ENCODE measurements around the gene CGREF1.

DNA sequence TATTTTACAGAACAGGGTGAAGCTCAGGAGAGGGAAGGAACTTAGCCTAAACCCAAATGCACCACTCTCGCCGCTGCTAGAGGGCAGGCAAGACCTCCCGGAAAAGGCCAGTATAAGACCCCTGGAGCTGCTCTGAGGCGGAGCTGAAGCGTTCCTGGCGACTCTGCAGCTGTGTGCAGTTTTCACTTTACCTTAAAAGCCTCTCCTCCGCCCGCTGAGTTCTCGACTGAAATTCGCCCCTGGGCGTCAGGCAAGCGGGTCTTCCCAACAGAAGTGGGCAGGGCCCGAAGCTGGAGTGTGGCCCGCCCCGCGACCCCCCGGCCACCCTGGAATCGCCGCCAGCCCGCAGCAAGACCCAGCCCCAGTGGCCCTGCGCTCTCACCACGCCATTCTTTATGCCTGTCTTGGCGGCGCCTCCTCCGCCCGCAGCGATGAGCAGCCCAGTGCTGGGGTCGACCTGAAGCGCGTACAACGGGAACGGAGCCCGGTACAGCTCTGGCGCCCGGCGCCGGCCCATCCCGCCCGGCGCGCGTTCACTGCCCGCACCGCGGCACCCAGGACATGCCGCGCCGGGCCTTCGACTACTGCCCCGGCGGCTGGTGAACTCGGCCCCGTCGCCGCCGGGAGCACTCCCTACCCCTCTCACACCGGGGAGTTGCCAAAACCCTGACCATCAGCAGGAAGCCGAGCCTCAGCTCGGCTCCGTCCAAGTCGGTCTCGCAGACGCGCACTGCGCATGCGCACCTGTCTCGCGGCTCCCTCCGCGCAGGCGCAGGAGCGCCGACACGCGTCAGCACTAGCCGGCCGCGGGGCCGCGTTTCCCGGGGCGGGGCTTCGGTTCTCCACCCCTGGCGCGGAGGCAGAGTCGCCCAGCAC, 15.2 kb upstream of the CGREF1 start, which contains the start of gene PREB:
- TF ChIP-seq, protein P1, sequence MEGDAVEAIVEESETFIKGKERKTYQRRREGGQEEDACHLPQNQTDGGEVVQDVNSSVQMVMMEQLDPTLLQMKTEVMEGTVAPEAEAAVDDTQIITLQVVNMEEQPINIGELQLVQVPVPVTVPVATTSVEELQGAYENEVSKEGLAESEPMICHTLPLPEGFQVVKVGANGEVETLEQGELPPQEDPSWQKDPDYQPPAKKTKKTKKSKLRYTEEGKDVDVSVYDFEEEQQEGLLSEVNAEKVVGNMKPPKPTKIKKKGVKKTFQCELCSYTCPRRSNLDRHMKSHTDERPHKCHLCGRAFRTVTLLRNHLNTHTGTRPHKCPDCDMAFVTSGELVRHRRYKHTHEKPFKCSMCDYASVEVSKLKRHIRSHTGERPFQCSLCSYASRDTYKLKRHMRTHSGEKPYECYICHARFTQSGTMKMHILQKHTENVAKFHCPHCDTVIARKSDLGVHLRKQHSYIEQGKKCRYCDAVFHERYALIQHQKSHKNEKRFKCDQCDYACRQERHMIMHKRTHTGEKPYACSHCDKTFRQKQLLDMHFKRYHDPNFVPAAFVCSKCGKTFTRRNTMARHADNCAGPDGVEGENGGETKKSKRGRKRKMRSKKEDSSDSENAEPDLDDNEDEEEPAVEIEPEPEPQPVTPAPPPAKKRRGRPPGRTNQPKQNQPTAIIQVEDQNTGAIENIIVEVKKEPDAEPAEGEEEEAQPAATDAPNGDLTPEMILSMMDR (IDR thresholded peaks at IDR 0.05 in 2 of 3, conservative IDR thresholded peaks at IDR 0.05 in 1 of 3; ENCODE audit: borderline replicate concordance in 1 of 3, insufficient read depth in 1 of 3, low read depth in 2 of 3, low read length in 2 of 3): peak in 1 of 3 experiments; percentile 21; a peak in 1 of 6 replicates
- TF ChIP-seq POLR2AphosphoS5 (IDR thresholded peaks at IDR 0.05; ENCODE audit: low read depth, low read length) (peak; percentile 96), YY1 (IDR thresholded peaks at IDR 0.05; ENCODE audit: extremely low read depth, insufficient replicate concordance, low read depth, low read length) (no peak), ZNF274 (IDR thresholded peaks at IDR 0.05; ENCODE audit: low read depth, low read length) (no peak), POLR2A (IDR thresholded peaks at IDR 0.05; ENCODE audit: borderline replicate concordance, extremely low read depth, insufficient read depth, insufficient read length) (peak; percentile 67), EZH2 (IDR thresholded peaks at IDR 0.05) (no peak), JUND (IDR thresholded peaks at IDR 0.05) (no peak), FOSL1 (IDR thresholded peaks at IDR 0.05; ENCODE audit: low read depth) (no peak)
- TF ChIP-seq, protein P2, sequence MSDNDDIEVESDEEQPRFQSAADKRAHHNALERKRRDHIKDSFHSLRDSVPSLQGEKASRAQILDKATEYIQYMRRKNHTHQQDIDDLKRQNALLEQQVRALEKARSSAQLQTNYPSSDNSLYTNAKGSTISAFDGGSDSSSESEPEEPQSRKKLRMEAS (IDR thresholded peaks at IDR 0.05): no peak
- TF ChIP-seq, protein P3, sequence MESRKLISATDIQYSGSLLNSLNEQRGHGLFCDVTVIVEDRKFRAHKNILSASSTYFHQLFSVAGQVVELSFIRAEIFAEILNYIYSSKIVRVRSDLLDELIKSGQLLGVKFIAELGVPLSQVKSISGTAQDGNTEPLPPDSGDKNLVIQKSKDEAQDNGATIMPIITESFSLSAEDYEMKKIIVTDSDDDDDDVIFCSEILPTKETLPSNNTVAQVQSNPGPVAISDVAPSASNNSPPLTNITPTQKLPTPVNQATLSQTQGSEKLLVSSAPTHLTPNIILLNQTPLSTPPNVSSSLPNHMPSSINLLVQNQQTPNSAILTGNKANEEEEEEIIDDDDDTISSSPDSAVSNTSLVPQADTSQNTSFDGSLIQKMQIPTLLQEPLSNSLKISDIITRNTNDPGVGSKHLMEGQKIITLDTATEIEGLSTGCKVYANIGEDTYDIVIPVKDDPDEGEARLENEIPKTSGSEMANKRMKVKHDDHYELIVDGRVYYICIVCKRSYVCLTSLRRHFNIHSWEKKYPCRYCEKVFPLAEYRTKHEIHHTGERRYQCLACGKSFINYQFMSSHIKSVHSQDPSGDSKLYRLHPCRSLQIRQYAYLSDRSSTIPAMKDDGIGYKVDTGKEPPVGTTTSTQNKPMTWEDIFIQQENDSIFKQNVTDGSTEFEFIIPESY (IDR thresholded peaks at IDR 0.05; ENCODE audit: extremely low read depth, insufficient replicate concordance, low read length): no peak
- TF ChIP-seq, protein P4, sequence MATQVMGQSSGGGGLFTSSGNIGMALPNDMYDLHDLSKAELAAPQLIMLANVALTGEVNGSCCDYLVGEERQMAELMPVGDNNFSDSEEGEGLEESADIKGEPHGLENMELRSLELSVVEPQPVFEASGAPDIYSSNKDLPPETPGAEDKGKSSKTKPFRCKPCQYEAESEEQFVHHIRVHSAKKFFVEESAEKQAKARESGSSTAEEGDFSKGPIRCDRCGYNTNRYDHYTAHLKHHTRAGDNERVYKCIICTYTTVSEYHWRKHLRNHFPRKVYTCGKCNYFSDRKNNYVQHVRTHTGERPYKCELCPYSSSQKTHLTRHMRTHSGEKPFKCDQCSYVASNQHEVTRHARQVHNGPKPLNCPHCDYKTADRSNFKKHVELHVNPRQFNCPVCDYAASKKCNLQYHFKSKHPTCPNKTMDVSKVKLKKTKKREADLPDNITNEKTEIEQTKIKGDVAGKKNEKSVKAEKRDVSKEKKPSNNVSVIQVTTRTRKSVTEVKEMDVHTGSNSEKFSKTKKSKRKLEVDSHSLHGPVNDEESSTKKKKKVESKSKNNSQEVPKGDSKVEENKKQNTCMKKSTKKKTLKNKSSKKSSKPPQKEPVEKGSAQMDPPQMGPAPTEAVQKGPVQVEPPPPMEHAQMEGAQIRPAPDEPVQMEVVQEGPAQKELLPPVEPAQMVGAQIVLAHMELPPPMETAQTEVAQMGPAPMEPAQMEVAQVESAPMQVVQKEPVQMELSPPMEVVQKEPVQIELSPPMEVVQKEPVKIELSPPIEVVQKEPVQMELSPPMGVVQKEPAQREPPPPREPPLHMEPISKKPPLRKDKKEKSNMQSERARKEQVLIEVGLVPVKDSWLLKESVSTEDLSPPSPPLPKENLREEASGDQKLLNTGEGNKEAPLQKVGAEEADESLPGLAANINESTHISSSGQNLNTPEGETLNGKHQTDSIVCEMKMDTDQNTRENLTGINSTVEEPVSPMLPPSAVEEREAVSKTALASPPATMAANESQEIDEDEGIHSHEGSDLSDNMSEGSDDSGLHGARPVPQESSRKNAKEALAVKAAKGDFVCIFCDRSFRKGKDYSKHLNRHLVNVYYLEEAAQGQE (IDR thresholded peaks at IDR 0.05; ENCODE audit: low read depth): no peak
- TF ChIP-seq, protein P5, sequence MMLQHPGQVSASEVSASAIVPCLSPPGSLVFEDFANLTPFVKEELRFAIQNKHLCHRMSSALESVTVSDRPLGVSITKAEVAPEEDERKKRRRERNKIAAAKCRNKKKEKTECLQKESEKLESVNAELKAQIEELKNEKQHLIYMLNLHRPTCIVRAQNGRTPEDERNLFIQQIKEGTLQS (IDR thresholded peaks at IDR 0.05): no peak

All from HCT116 (cell line).